ENCODE results near the gene DAPK1. TPM values are rescaled to one million over a fixed set of nuclear protein-coding genes. Genes with fewer than 3 reads are reported as not detected.

Gene DAPK1
- polyA plus RNA-seq, 2 of the 4 experiments (the other 2 are of a cell fraction): 55.2 to 67.2 TPM

- H3K4me1 ChIP-seq: no peaks in the 10 kb centered on the region
- no peak overlapping the region for H3K4me3 ChIP-seq
- ATAC-seq (no peak), FAIRE-seq (no peak), DNase-seq (ENCODE audit: low read depth in 1 of 2, low spot score in 1 of 2) (no peak)
- no peak overlapping the region for H3K27ac ChIP-seq
- ChIA-PET POLR2A (no interaction called here), CTCF (interaction anchor here (0.9 to 2.2 kb wide), 2 partner anchors 10 to 16 kb away, joined by 4 to 10 read pairs; no protein-coding TSS in a partner anchor)
- no peak overlapping the region for H3K4me2 ChIP-seq
- TF ChIP-seq HEYL (CRISPR knock-in tag; IDR thresholded peaks at IDR 0.05) (no peak), NFE2L2 (conservative IDR thresholded peaks at IDR 0.05; ENCODE audit: low read length) (no peak), E2F6 (IDR thresholded peaks at IDR 0.05; ENCODE audit: borderline replicate concordance, low read depth) (no peak), GATA3 (IDR thresholded peaks at IDR 0.05; ENCODE audit: borderline replicate concordance) (no peak), CEBPB (IDR thresholded peaks at IDR 0.05) (no peak), SMC3 (IDR thresholded peaks at IDR 0.05) (no peak), RFX5 (IDR thresholded peaks at IDR 0.05) (no peak), MAX (IDR thresholded peaks at IDR 0.05) (no peak), JUNB (IDR thresholded peaks at IDR 0.05) (no peak), ZFP36 (IDR thresholded peaks at IDR 0.05; ENCODE audit: borderline replicate concordance, partially characterized antibody) (no peak), FOSL2 (IDR thresholded peaks at IDR 0.05) (no peak), FOSL2 (CRISPR knock-in tag; IDR thresholded peaks at IDR 0.05) (no peak), MAFK (IDR thresholded peaks at IDR 0.05; ENCODE audit: partially characterized antibody) (no peak)
- no peaks in the 10 kb centered on the region for H3K9me3 ChIP-seq
- WGBS (ENCODE audit: missing lambda C conversion rate): 96% methylated on average over 8 of the region's 8 CpGs
Observed at GRCh38 chr9:87647114-87647513, 149.4 kb downstream of the DAPK1 start.

GRCh38 chr9:87648606-87649005 is 150.9 kb downstream of the DAPK1 start:
- ATAC-seq (no peak), DNase-seq (ENCODE audit: low read depth in 1 of 2, low spot score in 1 of 2) (no peak), FAIRE-seq (no peak)
- ChIA-PET CTCF (interaction anchor here (0.6 to 1.6 kb wide), 4 partner anchors 10 to 599 kb away, joined by 3 to 6 read pairs (median 4); no protein-coding TSS in a partner anchor), POLR2A (no interaction called here)
- no peak overlapping the region for H3K27ac ChIP-seq
- no peak overlapping the region for H3K4me3 ChIP-seq
- no peaks in the 10 kb centered on the region for H3K4me1 ChIP-seq
- H3K9me3 ChIP-seq: no peaks in the 10 kb centered on the region
- no peak overlapping the region for H3K4me2 ChIP-seq
- WGBS (ENCODE audit: missing lambda C conversion rate): 96% methylated on average over 7 of the region's 7 CpGs
- no peak for TF ChIP-seq ZNF302 (CRISPR knock-in tag; IDR thresholded peaks at IDR 0.05)
- TF ChIP-seq TFCP2L1 (CRISPR knock-in tag; IDR thresholded peaks at IDR 0.05): no peak
- TF ChIP-seq MYC (IDR thresholded peaks at IDR 0.05; ENCODE audit: borderline replicate concordance, low read length): no peak
- TF ChIP-seq RFX5 (IDR thresholded peaks at IDR 0.05): no peak
- TF ChIP-seq HDAC2 (IDR thresholded peaks at IDR 0.05): no peak
- no peak for TF ChIP-seq REST (IDR thresholded peaks at IDR 0.05)
- no peak for TF ChIP-seq JUNB (IDR thresholded peaks at IDR 0.05)
- TF ChIP-seq RCOR1 (IDR thresholded peaks at IDR 0.05; ENCODE audit: low read depth, low read length): no peak
- no peak for TF ChIP-seq FOXS1 (CRISPR knock-in tag; IDR thresholded peaks at IDR 0.05)
- TF ChIP-seq POLR2A (IDR thresholded peaks at IDR 0.05; ENCODE audit: low read length): no peak
- no peak for TF ChIP-seq ESRRA (IDR thresholded peaks at IDR 0.05; ENCODE audit: borderline replicate concordance, low read length)
- no peak for TF ChIP-seq EHF (CRISPR knock-in tag; IDR thresholded peaks at IDR 0.05)
- no peak for TF ChIP-seq RARB (CRISPR knock-in tag; IDR thresholded peaks at IDR 0.05)

All from A549 (cell line).